ENCODE measurements around the gene CHRDL2.

CHRDL2 gene

DNA sequence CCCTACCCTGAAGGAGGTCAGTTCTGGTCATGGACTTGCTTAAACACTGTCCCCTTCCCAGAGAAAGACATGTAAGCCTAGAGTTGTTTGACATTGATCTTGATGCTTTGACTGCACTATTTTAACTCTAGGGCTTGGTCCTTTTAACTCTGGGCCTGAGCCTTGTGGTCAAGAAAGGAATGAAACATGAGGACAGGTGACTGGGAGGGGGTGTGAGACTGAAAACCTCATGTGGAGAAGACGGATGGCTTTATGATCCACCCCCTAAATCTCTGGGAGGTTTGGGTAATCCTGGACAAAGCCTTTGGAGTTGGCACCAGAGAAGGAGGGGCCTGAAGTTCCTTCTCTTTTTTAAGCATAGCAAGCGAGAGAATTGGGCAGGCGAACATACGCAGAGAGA is 17.5 kb downstream of the CHRDL2 start:
- DNase-seq (ENCODE audit: low read depth in 2 of 2, low spot score in 1 of 2) = no peak

GRCh38 chr11:74710281-74710938 is 20.8 kb downstream of the CHRDL2 start:
- DNase-seq (ENCODE audit: low read depth in 2 of 2, low spot score in 1 of 2) = no peak

DNA sequence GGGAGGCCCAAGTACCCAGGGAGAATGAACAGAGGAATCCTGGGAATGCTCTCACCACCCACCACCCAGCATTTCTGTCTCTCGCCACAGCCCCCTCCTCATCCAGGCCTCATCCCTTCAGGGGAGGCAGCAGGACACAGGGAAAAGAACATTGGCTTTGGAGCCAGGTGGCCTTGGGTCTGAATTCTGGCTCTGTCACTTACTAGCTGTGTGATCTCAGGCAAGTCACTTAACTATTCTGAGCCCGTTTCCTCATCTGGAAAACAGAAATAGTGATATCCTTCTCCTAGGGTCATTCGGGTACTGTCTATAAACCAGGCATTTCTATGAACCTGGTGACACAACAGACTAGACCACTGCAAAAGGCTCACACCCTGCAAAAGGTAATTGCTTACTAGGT is 22.1 kb downstream of the CHRDL2 start:
- DNase-seq (ENCODE audit: low read depth in 2 of 2, low spot score in 1 of 2) = no peak

GRCh38 chr11:74707602-74708510 is 23.4 kb downstream of the CHRDL2 start:
- no peak for DNase-seq (ENCODE audit: low read depth in 2 of 2, low spot score in 1 of 2)

DNA sequence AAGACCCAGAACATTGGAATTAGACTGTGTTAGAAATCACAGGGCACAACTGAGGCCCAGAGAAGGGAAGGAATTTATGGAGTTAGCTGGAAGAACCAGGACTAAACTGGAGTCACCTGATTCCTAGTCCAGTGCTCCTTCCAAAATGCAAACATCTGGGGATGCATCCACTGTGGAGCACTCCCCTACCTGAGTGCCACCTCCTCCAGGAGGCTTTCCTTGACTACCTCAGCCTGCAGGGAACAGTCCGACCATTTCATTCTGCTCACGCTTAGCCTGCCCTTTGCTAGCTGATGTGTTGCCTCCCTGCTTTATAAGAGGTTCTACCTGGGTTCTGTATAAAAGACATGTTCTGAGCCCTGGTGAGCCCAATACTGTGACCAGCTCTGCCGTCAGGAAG is 24.0 kb downstream of the CHRDL2 start:
- DNase-seq (ENCODE audit: low read depth in 2 of 2, low spot score in 1 of 2) = no peak

- no peak for DNase-seq (ENCODE audit: low read depth in 2 of 2, low spot score in 1 of 2)
These were observed 28.0 kb downstream of the CHRDL2 start for GRCh38 chr11:74703211-74703610.

DNA sequence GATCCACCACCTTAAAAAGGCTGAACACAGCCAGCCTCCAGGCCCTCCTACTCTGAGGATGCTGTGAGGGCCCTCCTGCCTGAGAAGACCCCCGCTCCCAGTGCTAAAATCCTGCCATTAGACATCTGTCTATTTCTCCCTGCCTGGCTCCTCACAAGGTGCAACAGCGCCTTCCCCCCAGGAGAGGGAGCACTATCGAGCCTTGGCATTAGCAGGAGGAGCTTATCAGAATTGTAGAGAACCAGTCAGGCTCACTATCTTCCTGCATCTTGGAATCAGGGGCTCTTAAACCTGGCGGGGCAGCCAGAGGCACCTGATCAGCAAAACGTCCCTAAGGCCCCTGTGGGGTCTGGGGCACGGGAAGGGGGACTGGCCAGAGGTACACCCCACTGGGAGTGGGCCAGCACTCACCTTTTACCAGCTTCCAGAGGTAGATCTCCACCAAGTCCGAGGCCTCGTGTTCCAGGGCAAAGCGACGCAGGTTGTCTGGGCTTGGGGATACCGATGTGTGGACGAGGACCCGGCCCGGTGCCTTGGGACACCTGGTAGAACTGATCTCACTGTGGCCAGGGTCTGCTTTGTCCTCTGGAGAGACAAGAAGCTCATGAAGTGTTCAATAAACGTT is 28.7 kb downstream of the CHRDL2 start:
- DNase-seq (ENCODE audit: low read depth in 2 of 2, low spot score in 1 of 2) = peak in 1 of 2 donors; percentile 5

DNA sequence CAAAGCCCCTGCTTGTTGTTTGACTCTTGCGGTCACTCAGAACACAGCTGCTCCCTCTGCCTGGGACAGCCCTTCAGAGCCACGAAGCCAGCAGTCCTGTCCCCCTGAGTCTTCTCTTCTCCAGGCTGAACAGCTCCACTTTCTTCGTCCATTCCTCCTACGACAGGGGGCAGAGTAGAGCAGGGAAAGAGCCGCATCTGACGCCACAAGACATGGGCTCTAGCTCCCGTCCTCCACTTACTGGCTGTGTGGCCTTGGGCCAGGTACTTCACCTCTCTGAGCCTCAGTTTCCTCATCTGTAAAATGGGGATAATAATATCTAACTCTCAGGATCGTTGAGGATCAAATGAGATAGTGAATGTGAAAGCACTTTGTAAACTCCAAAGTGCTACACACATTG is 29.9 kb downstream of the CHRDL2 start:
- no peak for DNase-seq (ENCODE audit: low read depth in 2 of 2, low spot score in 1 of 2)

GRCh38 chr11:74699615-74700396 is 31.4 kb downstream of the CHRDL2 start:
- no peak for DNase-seq (ENCODE audit: low read depth in 2 of 2, low spot score in 1 of 2)

GRCh38 chr11:74697722-74698121 is 33.5 kb downstream of the CHRDL2 start:
- DNase-seq (ENCODE audit: low read depth in 2 of 2, low spot score in 1 of 2) = no peak

- DNase-seq (ENCODE audit: low read depth in 2 of 2, low spot score in 1 of 2) = no peak
These were observed 34.1 kb downstream of the CHRDL2 start for GRCh38 chr11:74696939-74697675.

DNA sequence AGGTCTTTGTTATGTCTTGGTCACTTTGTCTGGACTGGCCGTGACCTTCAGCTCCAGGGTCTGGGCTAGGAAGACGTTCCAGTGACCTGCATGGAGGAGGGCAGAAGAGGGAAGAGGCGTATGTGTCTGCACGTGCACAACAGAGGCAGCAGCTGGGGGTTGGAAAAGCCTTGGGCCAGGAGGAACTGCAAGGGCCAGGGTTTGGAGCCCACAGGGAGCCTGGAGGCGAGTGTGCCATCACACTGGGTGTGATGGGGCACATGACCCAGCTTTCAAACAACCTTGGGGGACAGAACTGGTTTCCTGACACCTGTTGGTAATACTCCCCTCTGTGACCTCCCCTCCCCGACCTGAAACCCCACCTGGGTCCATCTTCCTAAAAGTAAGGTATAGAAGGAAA is 34.7 kb downstream of the CHRDL2 start:
- DNase-seq (ENCODE audit: low read depth in 2 of 2, low spot score in 1 of 2) = no peak

GRCh38 chr11:74695705-74696280 is 35.4 kb downstream of the CHRDL2 start:
- DNase-seq (ENCODE audit: low read depth in 2 of 2, low spot score in 1 of 2) = no peak

DNA sequence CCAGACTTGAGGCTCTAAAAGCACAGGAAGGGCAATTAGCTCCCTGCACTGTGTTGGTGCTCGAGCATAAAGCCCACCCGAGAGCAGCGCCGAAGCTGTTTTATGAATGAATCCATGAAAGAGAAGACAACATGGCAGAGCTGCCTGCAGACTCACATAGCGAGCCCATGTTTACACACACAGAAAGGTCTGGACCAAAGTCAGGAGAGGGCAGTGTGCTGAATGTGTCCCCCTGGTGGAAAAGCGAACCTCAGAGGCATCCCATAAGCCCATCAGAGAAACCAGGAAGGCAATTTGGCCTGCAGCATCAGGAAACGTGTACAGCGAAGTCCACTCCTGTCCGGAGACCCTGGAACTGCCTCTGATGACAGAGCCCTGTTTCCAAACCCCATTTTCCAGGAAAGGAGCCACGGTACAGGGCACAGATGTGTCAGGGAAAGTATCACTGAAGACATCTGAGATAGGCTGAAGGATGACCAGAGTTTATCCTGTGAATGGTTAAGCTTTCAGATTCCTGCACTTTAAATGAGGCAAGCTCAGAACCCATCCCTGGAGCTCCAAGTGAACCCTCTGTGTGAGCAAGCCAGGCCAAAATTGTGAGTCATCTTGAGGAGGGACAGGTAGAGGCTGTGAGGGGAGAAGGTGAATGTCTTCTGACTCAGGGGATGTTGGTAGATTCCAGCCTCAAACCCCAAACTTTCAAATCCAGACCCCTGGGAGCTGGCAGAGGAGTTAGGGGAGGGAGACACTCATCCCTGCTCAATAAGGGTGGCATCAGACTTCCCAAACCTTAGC is 36.9 kb downstream of the CHRDL2 start:
- no peak for DNase-seq (ENCODE audit: low read depth in 2 of 2, low spot score in 1 of 2)

DNA sequence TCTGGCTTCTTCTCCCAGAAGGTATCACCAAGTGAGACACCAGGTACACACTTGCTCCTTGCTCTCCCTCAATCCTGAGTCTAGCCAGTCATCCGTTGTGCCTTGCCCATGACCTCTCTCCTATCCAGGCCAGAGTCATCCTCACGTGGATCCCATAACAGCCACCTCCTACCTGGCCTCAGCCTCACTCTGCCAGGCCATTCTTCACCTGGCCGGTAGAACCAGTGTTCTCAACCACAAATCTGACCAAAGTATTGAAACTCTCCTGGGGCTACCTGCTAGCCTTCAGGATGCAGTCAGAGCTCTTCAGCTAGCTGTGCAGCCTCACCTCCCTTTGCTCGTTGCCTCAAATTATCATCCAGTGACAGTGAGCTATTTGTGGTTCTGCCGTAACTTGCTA is 37.7 kb downstream of the CHRDL2 start:
- no peak for DNase-seq (ENCODE audit: low read depth in 2 of 2, low spot score in 1 of 2)

DNA sequence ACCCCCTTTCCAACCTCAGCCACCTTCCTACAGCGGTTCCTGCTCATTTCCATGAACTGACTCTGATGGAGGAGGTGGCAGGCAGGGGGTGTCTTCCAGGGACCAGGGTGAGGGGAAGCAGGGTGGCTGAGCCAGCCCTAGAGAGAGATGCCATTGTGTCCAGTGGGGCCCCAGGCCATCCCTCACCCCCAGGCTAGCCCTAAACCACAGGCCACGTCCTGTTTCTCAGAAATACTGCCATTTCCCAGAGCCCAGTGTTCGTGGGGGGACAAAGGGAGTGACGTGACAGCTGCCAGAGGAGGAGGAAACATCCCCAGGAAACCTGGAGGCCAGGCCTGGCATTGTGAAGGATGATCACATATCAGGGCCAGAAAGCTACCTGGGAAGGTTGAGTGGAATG is 39.5 kb downstream of the CHRDL2 start:
- DNase-seq (ENCODE audit: low read depth in 2 of 2, low spot score in 1 of 2) = no peak

DNA sequence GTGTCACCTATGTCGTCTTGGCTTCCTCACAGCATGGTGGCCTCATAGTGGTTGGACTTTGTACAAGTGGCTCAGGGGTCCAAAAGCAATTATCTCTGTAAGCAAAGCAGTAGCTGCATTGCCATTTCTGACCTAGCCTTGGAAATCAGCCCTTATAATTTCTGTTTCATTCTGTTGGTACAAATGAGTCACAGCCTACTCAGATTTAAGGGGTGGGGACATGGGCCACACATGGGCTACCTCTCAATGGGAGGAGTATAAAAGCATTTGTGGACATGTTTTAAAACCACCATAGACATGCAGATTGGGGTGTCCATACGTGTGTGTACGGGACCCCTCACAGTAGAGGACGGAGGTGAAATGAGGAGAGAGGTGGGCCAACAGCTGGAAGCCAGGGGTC is 41.6 kb downstream of the CHRDL2 start:
- no peak for DNase-seq (ENCODE audit: low read depth in 2 of 2, low spot score in 1 of 2)

DNA sequence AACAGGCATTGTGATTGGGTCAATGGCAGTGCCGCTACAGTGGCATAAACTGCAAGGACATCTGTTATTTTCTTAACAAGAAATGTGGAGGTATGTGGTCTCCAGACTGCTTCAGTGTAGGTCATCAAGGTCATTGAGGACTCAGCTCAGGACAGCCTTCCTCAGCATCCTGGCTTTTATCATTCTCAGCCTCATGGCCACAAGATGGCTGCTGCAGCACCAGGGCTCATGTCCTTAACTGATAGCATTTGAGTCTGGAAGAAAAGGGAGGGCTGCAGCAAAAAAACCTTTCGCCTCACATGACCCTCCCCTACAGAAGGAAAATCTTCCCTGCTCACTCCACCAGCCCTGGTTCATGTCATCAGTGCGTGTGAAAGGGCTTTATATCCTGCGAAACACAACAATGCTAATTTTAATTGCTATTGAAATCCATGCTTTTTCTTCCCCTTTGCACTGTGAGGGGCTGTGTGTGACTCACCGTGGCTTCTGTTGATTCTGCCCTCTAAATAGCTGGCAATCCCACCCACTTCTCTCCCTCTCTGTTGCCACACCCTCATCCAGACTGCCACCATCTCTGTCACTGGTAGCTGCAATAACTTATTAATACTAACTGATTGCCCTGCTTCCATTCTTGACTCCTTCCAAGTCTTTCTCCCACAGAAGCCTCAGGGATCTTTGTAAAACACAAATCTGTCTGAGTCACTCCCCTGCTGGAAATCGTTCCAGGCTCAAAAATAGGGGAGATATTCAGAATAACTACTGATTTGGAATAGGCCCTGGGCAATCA is 43.8 kb downstream of the CHRDL2 start:
- no peak for DNase-seq (ENCODE audit: low read depth in 2 of 2, low spot score in 1 of 2)

DNA sequence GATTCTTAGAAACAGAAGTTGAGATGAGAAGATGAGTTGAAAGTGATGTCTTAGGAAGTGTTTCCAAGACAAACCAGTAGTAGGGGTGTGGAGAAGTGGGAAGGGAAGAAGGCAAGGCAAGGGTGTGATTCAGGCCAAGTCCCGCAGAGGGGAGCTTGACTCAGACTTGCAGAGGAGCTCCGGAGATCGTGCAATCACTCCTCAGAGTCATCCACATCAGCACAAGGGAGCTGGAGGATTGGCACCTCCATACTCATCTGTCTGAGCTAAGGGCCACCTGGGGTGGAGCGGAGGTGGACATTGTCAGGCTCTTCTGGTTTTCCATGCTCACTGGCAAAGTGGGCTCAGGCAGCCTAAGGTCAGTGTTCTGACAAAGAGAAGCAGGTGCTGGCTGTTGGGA is 44.4 kb downstream of the CHRDL2 start:
- DNase-seq (ENCODE audit: low read depth in 2 of 2, low spot score in 1 of 2) = no peak
